Keratinocyte (primary cell): ENCODE data around the gene TMEM163.

ENCODE experiments used
- EZH2 ChIP-seq: IDR thresholded peaks from one replicate; pipeline ENCODE4 v1.6.1; 2012; ENCODE audit warnings: inconsistent platforms, mild to moderate bottlenecking, low read length, moderate library complexity
- TF ChIP-seq, protein P1 (sequence below), 3 experiments: IDR thresholded peaks in 1 of 3; conservative IDR thresholded peaks in 1 of 3; optimal IDR thresholded peaks in 1 of 3; 2 replicates in 2 of 3; 3 replicates in 1 of 3; pipeline versions ENCODE3 to v1.5.1; 2011; ENCODE audit warnings: low read length in 3 of 3, mild to moderate bottlenecking in 3 of 3, moderate library complexity in 2 of 3, control low read depth in 1 of 3, inconsistent platforms in 1 of 3; ENCODE audit not compliant: insufficient read depth in 2 of 3; ENCODE audit errors: extremely low read depth in 1 of 3

DNA sequence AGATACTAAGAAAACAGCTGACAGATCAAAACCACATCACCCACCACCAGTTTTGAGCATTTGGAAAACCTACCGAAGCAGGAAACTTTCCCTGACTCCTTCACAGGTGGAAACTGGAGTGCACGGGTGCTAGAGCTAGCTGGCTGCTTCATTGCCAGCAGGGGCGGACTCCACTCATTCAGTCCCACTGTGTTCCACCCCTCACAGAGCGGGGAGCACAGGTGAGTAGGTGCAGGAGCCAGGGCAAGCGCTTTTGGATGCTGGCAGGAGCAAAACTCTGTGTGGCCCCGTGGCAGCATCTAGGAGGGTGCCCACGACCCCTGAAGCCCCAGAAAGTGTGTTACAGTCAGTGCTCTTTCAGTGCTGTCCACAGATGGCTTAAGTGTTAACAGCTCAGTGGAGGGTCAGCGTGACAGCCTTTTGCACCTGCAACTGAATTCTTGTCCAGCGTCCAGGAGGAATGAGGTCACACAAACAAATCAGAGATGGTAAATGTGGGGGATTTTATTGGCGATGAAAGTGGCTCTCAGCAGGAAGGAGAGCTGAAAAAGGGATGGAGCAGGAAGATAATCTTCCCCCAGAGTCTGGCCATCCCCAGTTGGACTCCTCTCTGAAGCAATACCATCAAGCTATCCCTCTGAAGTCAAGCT, 71.1 kb downstream of the TMEM163 start:
- no peak for TF ChIP-seq EZH2
- TF ChIP-seq, protein P1, sequence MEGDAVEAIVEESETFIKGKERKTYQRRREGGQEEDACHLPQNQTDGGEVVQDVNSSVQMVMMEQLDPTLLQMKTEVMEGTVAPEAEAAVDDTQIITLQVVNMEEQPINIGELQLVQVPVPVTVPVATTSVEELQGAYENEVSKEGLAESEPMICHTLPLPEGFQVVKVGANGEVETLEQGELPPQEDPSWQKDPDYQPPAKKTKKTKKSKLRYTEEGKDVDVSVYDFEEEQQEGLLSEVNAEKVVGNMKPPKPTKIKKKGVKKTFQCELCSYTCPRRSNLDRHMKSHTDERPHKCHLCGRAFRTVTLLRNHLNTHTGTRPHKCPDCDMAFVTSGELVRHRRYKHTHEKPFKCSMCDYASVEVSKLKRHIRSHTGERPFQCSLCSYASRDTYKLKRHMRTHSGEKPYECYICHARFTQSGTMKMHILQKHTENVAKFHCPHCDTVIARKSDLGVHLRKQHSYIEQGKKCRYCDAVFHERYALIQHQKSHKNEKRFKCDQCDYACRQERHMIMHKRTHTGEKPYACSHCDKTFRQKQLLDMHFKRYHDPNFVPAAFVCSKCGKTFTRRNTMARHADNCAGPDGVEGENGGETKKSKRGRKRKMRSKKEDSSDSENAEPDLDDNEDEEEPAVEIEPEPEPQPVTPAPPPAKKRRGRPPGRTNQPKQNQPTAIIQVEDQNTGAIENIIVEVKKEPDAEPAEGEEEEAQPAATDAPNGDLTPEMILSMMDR (optimal IDR thresholded peaks at IDR 0.05 in 1 of 3, IDR thresholded peaks at IDR 0.05 in 1 of 3, conservative IDR thresholded peaks at IDR 0.05 in 1 of 3; ENCODE audit: extremely low read depth in 1 of 3, insufficient read depth in 2 of 3, low read length in 3 of 3): no peak
